ENCODE results near the gene ZNF688. TPM values are rescaled to one million over a fixed set of nuclear protein-coding genes. Genes with fewer than 3 reads are reported as not detected.

Gene ZNF688
- total and polyA plus RNA-seq, 5 donors from 2014 or later: 12.1 to 59.1 (median 50.0) TPM

- Mint-ChIP-seq H3K27ac (no peak overlapping the region), H3K4me1 (peaks cover 1 to 38% (median 10%) of the 10 kb centered on the region in 4 donors), H3K27me3 (no peaks in the 10 kb centered on the region), H3K9me3 (no peaks in the 10 kb centered on the region), H3K4me3 (no peak overlapping the region), H3K36me3 (peaks cover 4% of the 10 kb centered on the region)
- ATAC-seq (ENCODE audit: low read depth in 2 of 2): no peak
- no peaks in the 10 kb centered on the region for H3K9me3 ChIP-seq (ENCODE audit: control insufficient read depth in 2 of 2, low read length in 2 of 2)
- H3K27ac ChIP-seq (ENCODE audit: insufficient read depth, low read length, poor library complexity, severe bottlenecking): no peak overlapping the region
- DNase-seq: no peak
- H3K4me1 ChIP-seq (ENCODE audit: control insufficient read depth, insufficient read depth, low read length, poor library complexity, severe bottlenecking): peaks cover 27% of the 10 kb centered on the region
- H3K36me3 ChIP-seq (ENCODE audit: control insufficient read depth, insufficient read depth, low read length): peaks cover 12% of the 10 kb centered on the region
- no peaks in the 10 kb centered on the region for H3K27me3 ChIP-seq (ENCODE audit: control insufficient read depth, insufficient read depth, low read length)
- H3K4me3 ChIP-seq (ENCODE audit: low read depth, low read length): no peak overlapping the region
These were observed 11.3 kb upstream of the ZNF688 start for GRCh38 chr16:30582611-30583340.

GRCh38 chr16:30581457-30581856 lies 9.9 kb upstream of the ZNF688 start:
- H3K4me3 Mint-ChIP-seq: peak overlapping the region in 1 of 4 donors; percentile 21

GRCh38 chr16:30574678-30575077 lies 3.2 kb upstream of the ZNF688 start:
- peak overlapping the region in 1 of 3 donors; percentile 82 for H3K27ac Mint-ChIP-seq

More at GRCh38 chr16:30581457-30581856, 9.9 kb upstream of the ZNF688 start:
- ATAC-seq (ENCODE audit: low read depth in 2 of 2): no peak
- Histone ChIP-seq H3K4me3 (ENCODE audit: low read depth, low read length) (no peak overlapping the region), H3K27me3 (ENCODE audit: control insufficient read depth, insufficient read depth, low read length) (no peaks in the 10 kb centered on the region), H3K36me3 (ENCODE audit: control insufficient read depth, insufficient read depth, low read length) (peaks cover 12% of the 10 kb centered on the region), H3K4me1 (ENCODE audit: control insufficient read depth, insufficient read depth, low read length, poor library complexity, severe bottlenecking) (peaks cover 19% of the 10 kb centered on the region), H3K9me3 (ENCODE audit: control insufficient read depth in 2 of 2, low read length in 2 of 2) (no peaks in the 10 kb centered on the region), H3K27ac (ENCODE audit: insufficient read depth, low read length, poor library complexity, severe bottlenecking) (no peak overlapping the region)
- Mint-ChIP-seq H3K9me3 (no peaks in the 10 kb centered on the region), H3K36me3 (peaks cover 4% of the 10 kb centered on the region), H3K4me1 (peaks cover 0 to 30% (median 10%) of the 10 kb centered on the region in 4 donors), H3K27ac (no peak overlapping the region), H3K27me3 (no peaks in the 10 kb centered on the region)
- no peak for DNase-seq

GRCh38 chr16:30570636-30571444 lies 674 bp downstream of the ZNF688 start:
- H3K27ac Mint-ChIP-seq: peak overlapping the region; percentile 95 to 99 (median 96)
- ATAC-seq (ENCODE audit: low read depth in 2 of 2) (no peak), DNase-seq (no peak)
- H3K4me3 Mint-ChIP-seq: peak overlapping the region; percentile 86 to 94 (median 90)
- Histone ChIP-seq H3K36me3 (ENCODE audit: control insufficient read depth, insufficient read depth, low read length) (no peaks in the 10 kb centered on the region), H3K27me3 (ENCODE audit: control insufficient read depth, insufficient read depth, low read length) (no peaks in the 10 kb centered on the region), H3K9me3 (ENCODE audit: control insufficient read depth in 2 of 2, low read length in 2 of 2) (no peaks in the 10 kb centered on the region), H3K4me1 (ENCODE audit: control insufficient read depth, insufficient read depth, low read length, poor library complexity, severe bottlenecking) (peaks cover 50% of the 10 kb centered on the region), H3K27ac (ENCODE audit: insufficient read depth, low read length, poor library complexity, severe bottlenecking) (peak overlapping the region; percentile 97), H3K4me3 (ENCODE audit: low read depth, low read length) (peak overlapping the region; percentile 70)
- peaks cover 17 to 54% (median 31%) of the 10 kb centered on the region in 4 donors for H3K4me1 Mint-ChIP-seq
- no peaks in the 10 kb centered on the region for H3K27me3 Mint-ChIP-seq
- no peaks in the 10 kb centered on the region for H3K9me3 Mint-ChIP-seq
- H3K36me3 Mint-ChIP-seq: no peaks in the 10 kb centered on the region

More at GRCh38 chr16:30574678-30575077, 3.2 kb upstream of the ZNF688 start:
- Mint-ChIP-seq H3K4me1 (peaks cover 5 to 25% (median 14%) of the 10 kb centered on the region in 4 donors), H3K27me3 (no peaks in the 10 kb centered on the region), H3K36me3 (no peaks in the 10 kb centered on the region), H3K9me3 (no peaks in the 10 kb centered on the region), H3K4me3 (peak overlapping the region in 1 of 4 donors; percentile 45)
- Histone ChIP-seq H3K27me3 (ENCODE audit: control insufficient read depth, insufficient read depth, low read length) (no peaks in the 10 kb centered on the region), H3K27ac (ENCODE audit: insufficient read depth, low read length, poor library complexity, severe bottlenecking) (no peak overlapping the region), H3K4me3 (ENCODE audit: low read depth, low read length) (no peak overlapping the region), H3K36me3 (ENCODE audit: control insufficient read depth, insufficient read depth, low read length) (no peaks in the 10 kb centered on the region), H3K4me1 (ENCODE audit: control insufficient read depth, insufficient read depth, low read length, poor library complexity, severe bottlenecking) (peaks cover 23% of the 10 kb centered on the region), H3K9me3 (ENCODE audit: control insufficient read depth in 2 of 2, low read length in 2 of 2) (no peaks in the 10 kb centered on the region)
- ATAC-seq (ENCODE audit: low read depth in 2 of 2) (no peak), DNase-seq (no peak)

GRCh38 chr16:30569746-30570635 lies 1.5 kb downstream of the ZNF688 start:
- peak overlapping the region; percentile 95 for H3K27ac ChIP-seq (ENCODE audit: insufficient read depth, low read length, poor library complexity, severe bottlenecking)
- no peaks in the 10 kb centered on the region for H3K27me3 ChIP-seq (ENCODE audit: control insufficient read depth, insufficient read depth, low read length)
- Mint-ChIP-seq H3K4me1 (peaks cover 16 to 54% (median 32%) of the 10 kb centered on the region in 4 donors), H3K27ac (peak overlapping the region; percentile 51 to 95 (median 91)), H3K36me3 (no peaks in the 10 kb centered on the region), H3K27me3 (no peaks in the 10 kb centered on the region), H3K9me3 (no peaks in the 10 kb centered on the region), H3K4me3 (peak overlapping the region; percentile 86 to 94 (median 88))
- H3K9me3 ChIP-seq (ENCODE audit: control insufficient read depth in 2 of 2, low read length in 2 of 2): no peaks in the 10 kb centered on the region
- ATAC-seq (ENCODE audit: low read depth in 2 of 2) (no peak), DNase-seq (no peak)
- H3K36me3 ChIP-seq (ENCODE audit: control insufficient read depth, insufficient read depth, low read length): no peaks in the 10 kb centered on the region
- H3K4me1 ChIP-seq (ENCODE audit: control insufficient read depth, insufficient read depth, low read length, poor library complexity, severe bottlenecking): peaks cover 50% of the 10 kb centered on the region
- peak overlapping the region; percentile 70 for H3K4me3 ChIP-seq (ENCODE audit: low read depth, low read length)

- DNase-seq (no peak), ATAC-seq (ENCODE audit: low read depth in 2 of 2) (no peak)
- Mint-ChIP-seq H3K27me3 (no peaks in the 10 kb centered on the region), H3K4me3 (peak overlapping the region in 3 of 4 donors; percentile 15 to 87 (median 16)), H3K36me3 (no peaks in the 10 kb centered on the region), H3K4me1 (peaks cover 13 to 54% (median 32%) of the 10 kb centered on the region in 4 donors), H3K27ac (peak overlapping the region in 2 of 3 donors; percentile 25 to 92), H3K9me3 (no peaks in the 10 kb centered on the region)
- H3K9me3 ChIP-seq (ENCODE audit: control insufficient read depth in 2 of 2, low read length in 2 of 2): no peaks in the 10 kb centered on the region
- H3K36me3 ChIP-seq (ENCODE audit: control insufficient read depth, insufficient read depth, low read length): no peaks in the 10 kb centered on the region
- H3K27me3 ChIP-seq (ENCODE audit: control insufficient read depth, insufficient read depth, low read length): no peaks in the 10 kb centered on the region
- peak overlapping the region; percentile 95 for H3K27ac ChIP-seq (ENCODE audit: insufficient read depth, low read length, poor library complexity, severe bottlenecking)
- peaks cover 50% of the 10 kb centered on the region for H3K4me1 ChIP-seq (ENCODE audit: control insufficient read depth, insufficient read depth, low read length, poor library complexity, severe bottlenecking)
- H3K4me3 ChIP-seq (ENCODE audit: low read depth, low read length): no peak overlapping the region
These were observed 2.2 kb downstream of the ZNF688 start for GRCh38 chr16:30569281-30569680.
